HG02763 (cell line): ENCODE results near the gene CMSS1.
A peak's percentile ranks its signal among the peaks of the same experiment; 100 is the strongest.

Source experiments
- ATAC-seq: cut with Tn5 transposase; IDR thresholded peaks from one replicate; pipeline ENCODE4 v1.9.1; 2021; ENCODE audit warnings: mild to moderate bottlenecking, moderate library complexity; ENCODE audit not compliant: unreplicated experiment

The CMSS1 gene

DNA sequence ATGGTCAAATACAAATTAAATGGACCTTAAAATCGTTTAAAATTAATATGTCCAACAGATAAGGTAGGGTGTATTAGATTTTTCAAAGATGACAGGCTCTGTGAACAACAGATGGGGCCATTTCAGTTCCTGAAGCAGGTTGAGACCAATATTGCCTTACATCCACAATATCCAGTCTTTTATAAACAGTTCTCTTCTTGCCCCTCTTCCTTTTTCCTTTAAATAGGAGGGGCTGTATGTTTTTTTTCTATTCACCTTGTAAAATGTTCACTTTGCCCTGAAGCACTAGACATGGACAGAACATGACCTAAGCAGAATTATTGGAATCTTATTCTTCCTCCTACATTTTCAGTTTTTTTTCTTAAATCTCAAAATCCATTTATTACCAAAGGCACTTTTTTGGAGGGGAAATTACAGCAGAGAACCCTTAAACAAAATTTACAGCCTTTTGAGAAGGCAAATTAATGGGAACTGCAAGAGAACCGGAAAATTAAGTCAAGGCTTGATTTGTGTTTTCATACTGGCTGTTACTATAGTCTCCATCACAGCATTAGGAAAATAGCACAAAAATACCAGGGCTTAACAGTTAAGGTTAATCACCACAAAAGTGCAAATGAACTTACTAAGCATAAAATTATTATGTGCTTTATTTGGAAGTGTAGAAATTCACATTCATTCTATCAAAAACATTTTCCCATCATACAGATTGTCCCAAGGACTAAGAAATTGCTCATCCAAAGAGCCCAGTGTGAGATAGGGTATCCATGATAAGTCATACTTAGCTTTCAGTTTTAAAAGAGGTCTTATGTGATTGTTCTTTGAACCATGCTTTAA, 55.8 kb downstream of the CMSS1 start:
- no peak for ATAC-seq

GRCh38 chr3:99874237-99875002, 56.8 kb downstream of the CMSS1 start:
- no peak for ATAC-seq

DNA sequence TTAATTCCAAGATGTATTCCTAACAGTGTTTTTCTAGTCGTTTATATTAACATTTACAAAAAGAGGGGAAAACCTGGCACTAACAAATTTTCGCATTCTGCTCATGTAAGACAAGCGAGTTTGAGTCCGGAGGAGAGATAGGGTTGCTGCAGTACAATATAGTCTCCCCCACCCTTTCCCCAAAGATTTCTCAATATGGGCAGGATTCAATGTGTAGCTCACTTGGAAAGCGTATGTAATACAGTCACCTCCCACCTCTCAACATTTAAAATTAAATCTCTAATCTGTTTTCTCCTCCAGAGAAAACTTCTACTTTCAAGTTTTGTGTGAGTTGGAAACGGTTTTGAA, 57.9 kb downstream of the CMSS1 start:
- no peak for ATAC-seq

DNA sequence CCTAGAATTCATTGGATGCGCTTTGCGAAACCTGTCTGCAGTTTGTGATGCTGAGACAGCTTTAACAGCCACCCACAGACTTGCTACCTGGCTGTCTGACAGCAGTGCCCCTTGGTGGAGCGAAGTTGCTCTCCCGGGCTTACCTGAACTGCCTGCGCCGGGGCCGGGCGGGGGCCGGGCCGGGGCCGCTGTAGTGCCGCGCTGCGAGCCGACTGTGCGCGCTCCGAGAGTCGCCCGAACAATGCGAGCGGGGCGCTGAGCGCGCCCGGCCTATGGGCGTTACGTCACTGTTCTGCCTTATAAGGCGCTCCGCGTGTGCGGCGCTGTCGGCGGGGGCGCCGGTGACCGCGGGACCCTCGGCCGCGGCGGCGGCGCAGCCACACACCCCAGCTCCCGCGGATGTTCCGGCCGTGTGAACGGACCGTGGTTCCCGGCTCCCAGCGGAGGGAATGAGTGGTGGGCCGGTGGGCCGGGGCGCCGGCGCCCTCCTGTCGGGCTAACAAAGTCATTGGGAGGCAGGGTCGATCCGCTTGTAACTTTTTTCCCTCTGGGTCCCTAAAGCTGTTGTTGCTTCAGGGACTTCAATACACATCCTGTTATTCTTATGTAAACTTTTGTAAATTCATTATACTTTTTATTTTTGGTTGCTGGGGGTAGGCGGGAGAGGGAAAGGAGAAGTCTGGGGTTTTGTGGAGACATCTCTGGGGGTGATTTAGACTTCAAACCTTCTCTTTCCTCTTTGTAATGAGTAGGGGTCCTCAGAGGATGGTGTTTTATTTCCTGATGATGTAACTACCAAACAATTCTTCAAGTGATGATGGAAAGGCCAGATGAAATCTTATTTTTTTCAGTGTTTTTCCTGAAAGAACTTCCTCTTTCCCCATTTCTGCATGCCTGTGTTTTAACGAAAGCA, 58.5 kb downstream of the CMSS1 start:
- ATAC-seq = peak; percentile 87

- ATAC-seq = no peak
Observed at GRCh38 chr3:99877031-99877579, 59.4 kb downstream of the CMSS1 start.

DNA sequence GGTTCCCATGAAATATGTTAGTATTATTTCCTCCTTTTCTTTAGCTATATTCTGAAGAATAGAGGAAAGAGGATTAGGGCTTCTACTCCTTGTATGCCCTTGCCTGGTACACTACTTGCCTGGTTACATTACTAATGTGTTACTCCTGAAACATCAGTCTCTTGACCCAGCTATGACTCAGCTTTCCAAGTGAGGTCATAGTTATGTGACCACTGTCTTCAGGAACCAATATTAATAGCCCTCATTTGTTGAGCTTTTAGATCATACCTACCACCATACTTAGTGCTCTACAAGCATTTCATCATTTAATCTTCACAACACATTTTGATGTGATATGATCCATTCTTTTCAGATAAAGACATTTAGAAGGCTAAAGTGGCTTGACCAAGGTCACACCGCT, 60.3 kb downstream of the CMSS1 start:
- ATAC-seq = no peak

DNA sequence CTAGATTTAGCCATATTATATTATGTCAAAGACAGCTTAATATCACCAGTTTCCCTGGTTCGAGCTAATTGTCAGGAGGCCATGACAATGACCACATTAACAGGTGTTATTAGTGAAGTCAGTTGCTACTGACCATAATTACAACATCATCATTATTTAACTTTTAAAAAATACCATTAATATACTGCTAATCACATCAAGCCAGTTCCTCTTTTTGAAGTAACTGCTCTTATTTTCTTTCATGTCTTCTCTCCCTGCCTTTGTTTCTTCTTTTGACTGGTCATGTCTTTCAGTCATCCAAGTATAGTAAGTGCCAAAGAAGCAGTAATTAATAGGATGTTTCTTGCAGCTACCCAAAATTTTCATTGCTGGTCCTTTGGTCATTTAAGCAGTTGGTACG, 61.6 kb downstream of the CMSS1 start:
- no peak for ATAC-seq

GRCh38 chr3:99881121-99881524, 63.5 kb downstream of the CMSS1 start:
- no peak for ATAC-seq

- ATAC-seq = no peak
Observed at GRCh38 chr3:99882436-99883137, 64.9 kb downstream of the CMSS1 start.

GRCh38 chr3:99883138-99883461, 65.4 kb downstream of the CMSS1 start:
- no peak for ATAC-seq

DNA sequence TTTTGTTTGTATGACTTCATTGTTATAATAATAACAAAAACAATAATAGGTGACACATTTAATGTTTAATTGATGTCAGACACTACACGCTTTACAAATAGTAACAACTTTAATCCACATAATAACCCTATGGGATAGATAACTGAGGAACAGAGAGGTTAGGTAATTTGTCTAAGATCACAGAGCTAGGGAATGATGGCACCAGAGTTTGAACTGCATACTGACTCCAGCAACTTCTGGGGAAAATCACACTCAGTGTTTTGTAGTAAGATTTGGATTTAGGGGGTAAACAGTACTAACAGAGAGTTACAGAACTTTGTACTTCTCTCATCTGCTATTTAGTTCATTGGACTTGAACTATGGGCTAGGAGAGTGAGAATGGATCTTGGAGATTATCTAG, 66.0 kb downstream of the CMSS1 start:
- ATAC-seq = no peak

DNA sequence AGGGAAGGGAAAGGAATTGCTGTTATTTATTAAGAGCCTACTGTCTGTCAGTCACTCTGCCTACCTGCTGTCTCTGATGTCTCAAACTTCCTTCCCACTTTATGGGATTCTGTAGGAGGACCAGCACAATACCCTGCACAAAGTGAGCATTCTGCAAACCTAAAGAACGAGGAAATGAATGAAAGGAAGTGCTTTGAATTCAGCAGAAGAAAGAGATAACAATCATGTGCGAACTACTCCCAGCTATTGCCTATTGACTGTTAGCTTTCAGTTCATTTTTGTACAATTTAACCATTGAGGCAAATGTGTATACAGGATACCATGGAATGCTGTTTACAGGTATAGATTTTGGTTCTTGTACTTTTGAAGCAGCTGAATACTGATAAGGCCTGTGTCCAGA, 66.8 kb downstream of the CMSS1 start:
- no peak for ATAC-seq

GRCh38 chr3:99885085-99885484, 67.4 kb downstream of the CMSS1 start:
- no peak for ATAC-seq

DNA sequence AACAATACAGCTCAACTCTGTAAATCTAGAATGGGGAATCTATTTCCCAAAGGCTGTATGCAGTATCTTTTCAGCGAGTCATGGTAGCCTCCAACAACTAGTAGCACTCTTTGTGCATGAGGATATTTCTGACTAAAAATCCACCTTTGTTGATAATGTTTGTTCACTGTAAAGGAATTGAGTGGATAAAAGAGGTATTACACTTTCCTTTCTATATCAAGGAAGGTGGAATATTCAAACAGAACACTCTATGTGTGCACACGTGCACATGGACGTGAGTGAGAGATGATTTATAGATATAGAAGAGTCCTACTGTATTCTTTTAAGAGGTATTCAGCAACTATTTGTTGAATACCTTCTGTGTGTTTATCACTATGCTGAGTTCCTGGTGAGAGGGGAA, 68.2 kb downstream of the CMSS1 start:
- no peak for ATAC-seq

DNA sequence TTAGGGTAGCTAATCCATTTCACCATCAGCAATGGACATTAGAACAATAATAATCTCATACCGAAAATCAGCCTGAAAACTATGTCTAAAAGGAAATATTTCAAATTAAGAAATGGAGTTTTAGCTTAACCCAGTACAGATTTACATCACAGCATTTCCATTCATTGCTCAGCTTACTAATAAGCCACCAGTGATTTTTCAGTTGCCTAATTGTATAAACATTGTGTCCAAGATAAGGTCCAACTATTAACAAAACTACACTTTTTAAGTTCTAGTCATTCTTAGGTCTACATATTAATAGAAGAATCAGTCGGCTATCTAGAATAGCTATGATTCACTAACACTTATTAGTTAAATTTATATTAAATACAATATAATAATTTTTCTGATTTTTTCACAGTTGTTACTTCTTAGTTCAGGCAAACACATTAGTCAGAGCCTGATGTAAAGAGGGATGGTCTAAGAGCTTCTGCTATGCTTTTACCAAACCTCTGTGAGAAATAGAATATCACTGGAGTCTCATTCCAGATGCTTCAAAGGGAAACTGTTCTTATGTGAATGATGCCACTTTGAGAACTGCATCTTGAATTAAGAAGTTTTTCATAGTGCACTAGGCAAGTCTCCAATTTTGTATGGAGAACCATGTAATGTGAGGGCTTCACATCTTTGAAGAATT, 74.1 kb downstream of the CMSS1 start:
- ATAC-seq = no peak

DNA sequence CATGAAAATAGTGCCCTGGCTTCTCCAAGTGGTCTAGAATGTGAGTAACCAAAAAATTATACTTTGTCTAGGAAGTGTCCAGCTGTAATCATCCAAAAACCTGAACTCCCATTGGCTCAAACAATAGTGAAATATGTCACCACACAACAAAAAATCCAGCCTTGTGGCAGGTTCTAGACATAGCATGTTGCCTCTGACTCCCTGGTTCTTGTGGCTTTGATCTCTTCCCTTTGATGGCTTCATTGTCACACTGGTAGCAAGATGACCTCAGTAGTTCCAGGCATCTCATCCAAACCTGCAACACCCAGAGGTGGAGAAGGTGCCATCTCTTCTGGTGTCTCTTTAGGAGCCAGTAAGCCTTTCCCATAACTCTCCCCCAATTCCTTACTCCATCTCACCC, 74.7 kb downstream of the CMSS1 start:
- ATAC-seq = no peak

GRCh38 chr3:99895131-99895696, 77.6 kb downstream of the CMSS1 start:
- ATAC-seq = no peak

GRCh38 chr3:99895703-99896441, 78.2 kb downstream of the CMSS1 start:
- ATAC-seq = no peak

GRCh38 chr3:99896482-99896881, 78.8 kb downstream of the CMSS1 start:
- no peak for ATAC-seq
